Panc1 (cell line): ENCODE results near the gene PRKG1. TPM values are rescaled to one million over a fixed set of nuclear protein-coding genes. Genes with fewer than 3 reads are reported as not detected.

ENCODE experiments used
- ATAC-seq: fragments of 200-7000 bp; cut with Tn5 transposase; 2 replicates; pipeline ENCODE4 v1.9.1; 2020; ENCODE audit warnings: mild to moderate bottlenecking, moderate library complexity
- BruUV-seq: library from RNA; stranded (reverse); fragments of 400-500 nt; replicated peaks from 2 replicates; lab custom pipeline; 2021; lab: Mats Ljungman, UMichigan
- CTCF ChIA-PET: fragments of 300-600 bp; sonication (Branson Sonifier 250); formaldehyde crosslinking; loops from one replicate; lab custom pipeline; 2022; ENCODE audit warnings: antibody characterized with exemption; lab: Charles Lee
- POLR2A ChIA-PET: fragments of 300-600 bp; sonication (Branson Sonifier 250); formaldehyde crosslinking; loops from one replicate; lab custom pipeline; 2022; ENCODE audit warnings: antibody characterized with exemption; lab: Charles Lee
- DNase-seq: peaks from one replicate; pipeline ENCODE4 v3.0.0-alpha.2; 2010; ENCODE audit warnings: low read depth, low spot score
- H3K27ac ChIP-seq: 2 replicates; pipeline ENCODE4 v1.5.1; 2011; ENCODE audit warnings: mild to moderate bottlenecking, low read length, inconsistent platforms
- H3K27me3 ChIP-seq: fragments of 200-500 bp; sonication (Bioruptor generic); 2 replicates; pipeline ENCODE4 v1.6.0; 2014; ENCODE audit warnings: low read length, inconsistent platforms; ENCODE audit not compliant: control insufficient read depth, insufficient read depth
- H3K36me3 ChIP-seq: fragments of 200-500 bp; sonication (Bioruptor generic); 2 replicates; pipeline ENCODE4 v1.5.1; 2014; ENCODE audit warnings: inconsistent platforms, mild to moderate bottlenecking, low read length, moderate library complexity; ENCODE audit not compliant: control insufficient read depth, insufficient read depth
- H3K4me1 ChIP-seq: 2 replicates; pipeline ENCODE4 v1.5.1; 2011; ENCODE audit warnings: inconsistent platforms, mild to moderate bottlenecking, low read length, moderate library complexity; ENCODE audit not compliant: control insufficient read depth, insufficient read depth
- H3K4me3 ChIP-seq, 2 experiments: 2 replicates each; pipeline ENCODE4 v1.5.1; 2011 to 2012; ENCODE audit warnings: low read depth in 2 of 2, low read length in 2 of 2, mild to moderate bottlenecking in 2 of 2, inconsistent platforms in 1 of 2, moderate library complexity in 1 of 2
- H3K9me3 ChIP-seq: fragments of 200-500 bp; sonication (Bioruptor generic); 2 replicates; pipeline ENCODE4 v1.5.1; 2014; ENCODE audit warnings: low read depth, mild to moderate bottlenecking, inconsistent platforms, low read length, moderate library complexity; ENCODE audit not compliant: control insufficient read depth, insufficient read depth
- POLR2AphosphoS5 ChIP-seq: IDR thresholded peaks from 2 replicates; pipeline ENCODE4 v1.6.1; 2012; ENCODE audit warnings: mild to moderate bottlenecking, low read depth, low read length, moderate library complexity
- SIN3A ChIP-seq: IDR thresholded peaks from 2 replicates; pipeline ENCODE4 v1.6.1; 2012; ENCODE audit warnings: low read depth, mild to moderate bottlenecking, low read length, moderate library complexity, borderline replicate concordance; ENCODE audit not compliant: insufficient read depth
- TCF7L2 ChIP-seq: IDR thresholded peaks from 2 replicates; pipeline ENCODE4 v1.6.1; 2011; ENCODE audit warnings: mild to moderate bottlenecking, low read depth, low read length, inconsistent platforms
- in situ Hi-C: cut with HindIII; loops from 2 replicates; pipeline ENCODE4 v1.10.0; 2016; ENCODE audit warnings: low sequenced_read_pairs, low pct_unique_long_range_greater_than_20kb
- intact Hi-C: fragments of 100-400 bp; cut with micrococcal nuclease; formaldehyde crosslinking; loops from one replicate; pipeline ENCODE4 v1.10.0; 2022; ENCODE audit not compliant: unreplicated experiment
- total RNA-seq: library from RNA; stranded (reverse); gene quantifications from one replicate; pipeline ENCODE4 v1.2.1, GENCODE V29; 2021; ENCODE audit not compliant: unreplicated experiment
- TF ChIP-seq, protein P1 (sequence below): fragments of 450-650 bp; IDR thresholded peaks from 2 replicates; pipeline ENCODE4 v1.5.1; 2017; ENCODE audit warnings: mild to moderate bottlenecking
- TF ChIP-seq, protein P2 (sequence below), 2 experiments: IDR thresholded peaks; 2 replicates each; pipeline ENCODE4 v1.6.1; 2011 to 2012; ENCODE audit warnings: low read depth in 2 of 2, control low read depth in 1 of 2, low read length in 1 of 2, mild to moderate bottlenecking in 1 of 2, moderate library complexity in 1 of 2; ENCODE audit not compliant: insufficient read depth in 1 of 2

PRKG1 gene
- total RNA-seq, 1 experiment from 2014 or later = 0.92 TPM

- CTCF ChIA-PET = no interaction called here
- intact Hi-C loops (no loop called here), in situ Hi-C loops (no loop called here)
- Histone ChIP-seq H3K4me3 (no peak overlapping the region), H3K27me3 (no peaks in the 10 kb centered on the region), H3K27ac (no peak overlapping the region), H3K4me1 (no peaks in the 10 kb centered on the region), H3K9me3 (no peaks in the 10 kb centered on the region), H3K36me3 (no peaks in the 10 kb centered on the region)
- POLR2A ChIA-PET = no interaction called here
- ATAC-seq = no peak
- BruUV-seq = no TSS peak
- DNase-seq = no peak
- no peak for TF ChIP-seq TCF7L2
- TF ChIP-seq SIN3A = no peak
- no peak for TF ChIP-seq POLR2AphosphoS5
- TF ChIP-seq, protein P1, sequence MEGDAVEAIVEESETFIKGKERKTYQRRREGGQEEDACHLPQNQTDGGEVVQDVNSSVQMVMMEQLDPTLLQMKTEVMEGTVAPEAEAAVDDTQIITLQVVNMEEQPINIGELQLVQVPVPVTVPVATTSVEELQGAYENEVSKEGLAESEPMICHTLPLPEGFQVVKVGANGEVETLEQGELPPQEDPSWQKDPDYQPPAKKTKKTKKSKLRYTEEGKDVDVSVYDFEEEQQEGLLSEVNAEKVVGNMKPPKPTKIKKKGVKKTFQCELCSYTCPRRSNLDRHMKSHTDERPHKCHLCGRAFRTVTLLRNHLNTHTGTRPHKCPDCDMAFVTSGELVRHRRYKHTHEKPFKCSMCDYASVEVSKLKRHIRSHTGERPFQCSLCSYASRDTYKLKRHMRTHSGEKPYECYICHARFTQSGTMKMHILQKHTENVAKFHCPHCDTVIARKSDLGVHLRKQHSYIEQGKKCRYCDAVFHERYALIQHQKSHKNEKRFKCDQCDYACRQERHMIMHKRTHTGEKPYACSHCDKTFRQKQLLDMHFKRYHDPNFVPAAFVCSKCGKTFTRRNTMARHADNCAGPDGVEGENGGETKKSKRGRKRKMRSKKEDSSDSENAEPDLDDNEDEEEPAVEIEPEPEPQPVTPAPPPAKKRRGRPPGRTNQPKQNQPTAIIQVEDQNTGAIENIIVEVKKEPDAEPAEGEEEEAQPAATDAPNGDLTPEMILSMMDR = no peak
Measured at GRCh38 chr10:51168086-51168815, 94.0 kb downstream of the PRKG1 start.

DNA sequence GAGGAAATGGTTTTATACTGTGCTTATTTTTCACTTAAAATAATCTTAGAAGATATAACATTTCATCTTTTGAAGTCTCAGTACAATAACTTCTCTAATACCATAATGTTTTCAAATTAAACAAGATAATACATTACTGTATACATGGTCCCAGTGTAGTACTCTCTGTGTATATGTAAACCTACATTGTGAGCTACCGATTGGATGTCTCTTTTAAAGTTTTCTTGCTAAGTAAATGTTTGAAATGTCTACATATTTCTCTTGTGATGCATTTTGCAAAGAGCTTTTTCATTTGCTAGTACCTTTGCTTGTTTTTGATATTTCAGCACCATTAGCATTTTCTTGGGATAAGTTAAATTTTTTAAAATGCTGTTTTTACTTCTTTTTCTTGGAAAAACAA is 94.8 kb downstream of the PRKG1 start:
- ATAC-seq (no peak), DNase-seq (no peak)
- Histone ChIP-seq H3K27ac (no peak overlapping the region), H3K4me1 (no peaks in the 10 kb centered on the region), H3K27me3 (no peaks in the 10 kb centered on the region), H3K36me3 (no peaks in the 10 kb centered on the region), H3K9me3 (no peaks in the 10 kb centered on the region), H3K4me3 (no peak overlapping the region)
- BruUV-seq = no TSS peak
- CTCF ChIA-PET = no interaction called here
- TF ChIP-seq, protein P2, sequence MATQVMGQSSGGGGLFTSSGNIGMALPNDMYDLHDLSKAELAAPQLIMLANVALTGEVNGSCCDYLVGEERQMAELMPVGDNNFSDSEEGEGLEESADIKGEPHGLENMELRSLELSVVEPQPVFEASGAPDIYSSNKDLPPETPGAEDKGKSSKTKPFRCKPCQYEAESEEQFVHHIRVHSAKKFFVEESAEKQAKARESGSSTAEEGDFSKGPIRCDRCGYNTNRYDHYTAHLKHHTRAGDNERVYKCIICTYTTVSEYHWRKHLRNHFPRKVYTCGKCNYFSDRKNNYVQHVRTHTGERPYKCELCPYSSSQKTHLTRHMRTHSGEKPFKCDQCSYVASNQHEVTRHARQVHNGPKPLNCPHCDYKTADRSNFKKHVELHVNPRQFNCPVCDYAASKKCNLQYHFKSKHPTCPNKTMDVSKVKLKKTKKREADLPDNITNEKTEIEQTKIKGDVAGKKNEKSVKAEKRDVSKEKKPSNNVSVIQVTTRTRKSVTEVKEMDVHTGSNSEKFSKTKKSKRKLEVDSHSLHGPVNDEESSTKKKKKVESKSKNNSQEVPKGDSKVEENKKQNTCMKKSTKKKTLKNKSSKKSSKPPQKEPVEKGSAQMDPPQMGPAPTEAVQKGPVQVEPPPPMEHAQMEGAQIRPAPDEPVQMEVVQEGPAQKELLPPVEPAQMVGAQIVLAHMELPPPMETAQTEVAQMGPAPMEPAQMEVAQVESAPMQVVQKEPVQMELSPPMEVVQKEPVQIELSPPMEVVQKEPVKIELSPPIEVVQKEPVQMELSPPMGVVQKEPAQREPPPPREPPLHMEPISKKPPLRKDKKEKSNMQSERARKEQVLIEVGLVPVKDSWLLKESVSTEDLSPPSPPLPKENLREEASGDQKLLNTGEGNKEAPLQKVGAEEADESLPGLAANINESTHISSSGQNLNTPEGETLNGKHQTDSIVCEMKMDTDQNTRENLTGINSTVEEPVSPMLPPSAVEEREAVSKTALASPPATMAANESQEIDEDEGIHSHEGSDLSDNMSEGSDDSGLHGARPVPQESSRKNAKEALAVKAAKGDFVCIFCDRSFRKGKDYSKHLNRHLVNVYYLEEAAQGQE (IDR thresholded peaks at IDR 0.05; ENCODE audit: insufficient read depth in 1 of 2, low read depth in 2 of 2, low read length in 1 of 2) = no peak
- TF ChIP-seq TCF7L2 (no peak), SIN3A (no peak), POLR2AphosphoS5 (no peak)
- TF ChIP-seq, protein P1 = no peak
- POLR2A ChIA-PET = no interaction called here
- intact Hi-C loops (no loop called here), in situ Hi-C loops (no loop called here)
